GM19324 (cell line): Measurements from ENCODE around the gene TMOD1.

Experiments
- ATAC-seq: cut with Tn5 transposase; IDR thresholded peaks from one replicate; pipeline ENCODE4 v1.9.1; 2021; ENCODE audit warnings: mild to moderate bottlenecking, moderate library complexity; ENCODE audit not compliant: unreplicated experiment, low FRiP score

The TMOD1 gene

DNA sequence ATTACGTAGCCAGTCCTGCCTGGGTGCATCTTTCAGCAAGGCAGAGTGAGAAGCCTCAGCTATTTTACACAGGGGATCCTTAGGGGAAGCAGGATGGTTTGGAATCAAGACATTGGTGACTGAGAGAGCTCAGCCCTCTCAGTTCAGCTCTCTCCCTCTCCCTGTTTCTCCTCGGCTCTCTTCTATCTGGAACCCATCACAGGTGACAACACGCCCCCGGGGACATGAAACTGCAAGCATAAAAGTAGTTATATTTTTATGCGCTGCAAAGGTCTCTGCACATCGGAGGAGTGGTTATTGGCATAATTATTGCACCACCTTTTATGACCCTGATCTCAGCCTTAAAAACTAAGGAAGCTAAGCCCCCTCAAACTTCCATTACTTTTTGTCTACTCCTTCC lies 14.2 kb downstream of the TMOD1 start:
- ATAC-seq = no peak

DNA sequence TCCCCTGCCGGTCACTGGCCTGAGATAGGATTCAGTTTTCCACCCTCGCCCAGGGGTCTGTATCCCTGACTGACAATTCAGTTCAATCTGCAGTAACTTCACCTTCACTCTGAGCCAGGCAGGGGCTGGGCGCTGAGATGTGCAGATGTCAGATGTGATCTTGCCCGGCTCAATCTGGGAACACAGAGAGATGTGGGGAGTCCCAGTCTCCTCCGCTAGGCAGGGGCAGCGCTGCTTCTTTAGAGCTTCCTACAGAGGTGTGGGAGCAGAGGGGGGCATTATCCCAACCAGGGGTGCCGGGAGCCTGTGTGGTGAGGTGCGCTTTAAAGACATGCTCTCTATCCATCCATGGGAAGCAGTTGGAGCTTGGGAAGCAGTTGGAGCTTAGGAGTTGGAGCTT lies 14.6 kb downstream of the TMOD1 start:
- no peak for ATAC-seq

DNA sequence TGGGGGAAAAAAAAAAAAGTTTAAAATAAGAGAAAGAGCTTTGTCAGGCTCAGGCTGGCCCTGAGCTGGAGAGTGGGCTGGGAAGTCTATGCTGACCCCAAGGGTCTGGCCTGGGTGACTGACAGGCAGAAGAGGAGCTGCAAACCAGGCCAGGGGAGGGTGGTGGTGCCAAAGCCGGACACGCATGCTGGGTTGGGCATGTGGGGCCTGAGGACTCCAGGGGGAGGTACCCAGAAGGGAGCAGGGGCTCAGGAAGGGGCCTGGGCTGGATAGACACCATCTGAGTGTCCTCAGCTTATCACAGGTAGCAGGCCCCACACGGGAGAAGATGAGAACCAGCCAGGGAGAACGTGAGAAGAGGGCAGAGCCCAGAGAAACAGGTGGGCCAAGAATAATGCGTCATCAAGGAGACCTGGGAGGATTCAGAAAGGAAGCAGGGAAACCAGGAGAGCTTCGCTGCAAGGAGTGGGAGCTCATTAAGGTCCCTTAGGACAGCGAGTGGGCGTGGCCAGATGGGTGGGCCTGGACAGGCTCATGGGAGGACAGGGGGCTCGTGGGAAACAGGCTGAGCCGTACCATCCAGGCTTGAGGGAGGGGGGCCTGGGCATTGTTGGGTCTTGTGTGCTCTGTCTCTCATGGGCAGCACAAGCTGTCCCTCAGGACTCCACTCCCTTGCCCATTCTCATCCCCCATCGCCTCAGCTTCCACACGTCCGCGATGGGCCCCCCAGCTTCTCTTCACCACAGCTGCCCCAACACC lies 16.0 kb downstream of the TMOD1 start:
- no peak for ATAC-seq

DNA sequence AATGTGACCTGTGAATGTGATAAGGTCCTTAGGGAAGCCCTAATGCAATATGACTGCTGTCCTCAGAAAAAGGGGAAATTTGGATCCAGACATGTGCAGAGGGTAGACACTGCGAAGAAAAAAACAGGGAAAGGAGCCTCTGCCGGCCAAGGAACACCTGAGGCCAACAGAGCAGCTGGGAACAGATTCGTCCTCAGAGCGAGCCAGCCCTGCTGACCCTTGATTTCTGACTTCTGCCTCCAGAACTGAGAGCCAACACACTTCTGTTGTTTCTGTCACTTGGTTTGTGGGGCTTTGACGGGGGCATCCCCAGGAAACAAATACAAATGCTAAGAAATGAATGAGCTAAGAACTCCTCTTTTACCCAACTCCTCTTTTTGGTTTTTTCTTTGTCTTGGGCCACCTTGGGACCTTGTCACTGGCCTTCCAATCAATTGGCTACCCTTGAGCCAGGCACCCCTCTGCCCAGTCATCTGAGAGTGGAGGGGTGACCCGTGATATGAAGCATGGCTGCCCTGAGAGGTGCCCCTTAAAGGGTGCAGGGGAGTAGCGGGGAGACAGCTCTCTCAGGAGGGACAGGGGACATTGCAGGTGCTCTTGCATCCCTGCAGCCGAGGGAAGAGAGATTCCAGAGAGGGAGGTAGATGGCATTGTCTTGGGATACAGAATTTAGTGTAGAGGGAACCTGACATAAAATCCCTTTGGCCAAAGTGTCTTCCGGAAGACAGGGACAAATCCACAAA lies 16.9 kb downstream of the TMOD1 start:
- ATAC-seq = no peak

DNA sequence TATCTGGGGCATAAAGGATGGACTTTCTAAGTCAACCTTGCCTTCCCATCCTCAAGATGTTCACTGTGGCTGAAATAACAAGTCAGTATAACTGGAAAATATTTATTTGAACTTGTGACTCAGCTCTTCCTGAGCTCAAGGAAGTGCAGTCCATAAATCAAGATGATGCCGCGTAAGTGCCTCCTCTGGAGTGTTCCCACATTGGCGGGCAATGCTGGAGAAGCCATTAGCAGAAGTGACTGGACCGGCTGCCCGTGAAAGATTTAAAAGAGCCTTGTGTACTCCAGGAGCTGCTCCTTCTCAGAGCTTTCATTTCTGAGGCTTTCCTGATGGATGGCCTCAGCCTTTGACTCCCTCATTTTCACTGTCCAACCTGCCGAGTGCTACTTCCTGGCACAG lies 17.4 kb downstream of the TMOD1 start:
- ATAC-seq = no peak

DNA sequence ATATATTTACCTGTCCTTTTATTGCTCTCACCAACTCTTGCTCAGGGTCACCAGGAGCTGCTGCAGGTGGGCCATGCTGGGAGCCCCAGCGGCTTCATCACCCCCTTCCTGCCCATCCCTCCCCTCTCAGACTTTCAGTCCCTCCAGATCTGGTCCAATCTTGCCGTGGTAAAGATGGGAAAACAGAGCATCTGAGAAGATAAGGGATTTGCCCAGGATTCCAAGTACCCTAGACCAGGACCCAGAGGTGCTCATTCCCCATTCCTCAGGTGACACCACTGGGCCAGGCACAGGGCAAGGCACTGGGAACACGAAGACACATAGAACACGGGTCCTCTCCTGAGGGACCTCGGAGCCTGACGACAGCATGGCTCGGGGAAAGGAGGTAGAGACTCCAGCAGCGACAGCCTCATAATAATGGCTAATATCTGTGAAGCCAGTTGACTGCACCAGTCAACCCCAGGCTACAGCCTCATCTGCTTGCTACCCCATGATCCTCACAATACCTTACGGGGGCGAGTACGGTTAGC lies 18.0 kb downstream of the TMOD1 start:
- no peak for ATAC-seq

DNA sequence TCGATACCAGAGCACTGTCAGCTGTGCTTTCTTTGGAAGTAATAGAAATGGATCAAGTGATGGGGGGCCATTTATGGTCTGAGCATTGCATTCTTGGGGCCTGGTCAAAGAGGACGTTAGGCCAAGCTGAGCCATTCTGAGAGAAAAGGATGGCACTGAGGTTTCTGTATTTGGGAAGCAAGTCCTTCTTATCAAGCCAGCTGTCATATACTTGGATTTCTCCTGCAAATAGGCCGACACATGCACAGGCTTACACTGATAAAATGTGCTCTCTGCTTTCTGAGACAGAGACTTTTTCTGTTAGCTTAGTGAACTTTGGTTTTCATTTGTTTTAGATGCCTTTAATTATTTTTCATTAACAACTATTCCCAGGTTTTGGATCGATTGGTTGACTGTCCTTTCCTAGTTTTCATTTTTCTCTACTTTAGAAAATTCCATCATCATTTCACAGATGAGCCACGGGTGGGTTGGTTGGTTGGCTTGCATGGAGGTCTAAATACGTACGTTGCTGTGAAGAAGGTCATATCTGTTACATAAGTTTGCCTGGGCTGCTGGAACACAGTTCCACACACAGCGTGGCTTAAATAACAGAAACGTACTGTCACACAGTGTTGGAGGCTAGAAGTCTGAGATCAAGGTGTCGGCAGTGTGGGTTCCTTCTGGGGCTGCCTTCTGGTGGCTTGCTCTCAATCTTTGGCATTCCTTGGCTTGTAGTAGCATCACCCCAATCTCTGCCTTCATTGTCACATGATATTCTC lies 20.3 kb downstream of the TMOD1 start:
- ATAC-seq = no peak

DNA sequence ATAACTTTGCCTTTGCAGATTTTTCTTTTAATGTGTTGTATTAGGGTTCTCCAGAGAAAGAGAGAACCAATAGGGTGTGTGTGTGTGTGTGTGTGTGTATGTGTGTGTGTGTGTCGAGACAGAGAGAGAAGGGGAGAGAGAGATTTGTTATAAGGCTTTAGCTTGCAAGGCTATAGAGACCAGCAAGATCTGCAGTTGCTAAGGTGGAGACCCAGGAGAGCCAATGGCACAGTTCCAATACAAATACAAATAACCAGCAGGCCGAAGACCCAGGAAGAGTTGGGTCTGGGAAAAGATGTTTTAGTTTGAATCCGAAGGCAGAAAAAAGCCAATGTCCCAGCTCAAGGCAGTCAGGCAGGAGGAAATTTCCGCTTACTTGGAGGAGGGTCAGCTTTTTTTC lies 23.0 kb downstream of the TMOD1 start:
- no peak for ATAC-seq

DNA sequence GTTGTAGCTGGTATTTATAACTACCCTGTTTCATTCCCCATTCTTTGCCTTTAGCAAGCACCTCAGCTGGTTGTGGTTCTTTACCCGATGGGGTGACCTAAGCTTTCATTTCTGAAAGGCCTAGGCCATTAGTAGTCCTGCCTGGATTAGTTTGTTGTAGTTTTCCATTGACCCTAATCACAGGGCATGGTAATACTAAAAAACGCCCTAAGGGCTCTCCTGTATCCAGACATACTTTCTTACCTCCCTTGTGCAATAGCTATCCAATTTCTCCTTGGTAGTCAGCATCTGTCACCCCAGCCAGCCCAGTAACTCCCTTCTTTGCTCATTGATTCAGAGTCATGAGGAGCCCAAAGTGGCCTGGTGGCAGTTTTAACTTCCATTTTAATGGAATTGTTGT lies 24.0 kb downstream of the TMOD1 start:
- ATAC-seq = no peak

DNA sequence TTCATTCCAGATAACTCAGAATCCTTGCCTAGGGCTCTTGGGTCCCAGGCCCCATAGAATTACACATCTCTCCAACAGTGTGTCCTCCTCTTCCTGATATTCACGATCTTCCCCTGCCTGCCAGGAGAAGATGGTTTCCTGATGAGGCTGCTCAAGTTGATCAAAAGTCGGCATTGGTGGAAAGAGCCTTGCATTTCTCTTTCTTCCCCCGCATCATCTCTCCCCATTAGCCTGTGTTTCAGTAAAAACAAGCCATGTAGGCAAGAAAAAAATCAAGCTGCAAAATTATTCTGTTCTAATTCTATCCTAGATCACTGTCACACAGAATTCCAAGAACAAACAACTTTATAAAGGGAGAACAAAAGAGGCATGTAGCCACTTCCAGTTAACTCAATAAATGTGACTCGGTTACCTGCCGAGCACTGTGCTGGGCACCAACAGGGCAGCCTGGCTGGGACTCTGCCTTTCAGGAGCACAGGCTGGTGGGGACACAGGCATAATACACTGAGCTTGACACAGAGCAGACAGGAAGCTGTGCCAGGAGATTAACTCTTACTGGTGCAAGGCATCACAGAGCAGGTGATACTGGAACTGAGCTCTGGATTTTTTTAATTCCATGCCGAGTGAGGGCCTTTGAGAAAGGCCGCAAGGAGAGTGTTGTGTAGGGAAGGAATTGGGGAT lies 25.6 kb downstream of the TMOD1 start:
- ATAC-seq = no peak

DNA sequence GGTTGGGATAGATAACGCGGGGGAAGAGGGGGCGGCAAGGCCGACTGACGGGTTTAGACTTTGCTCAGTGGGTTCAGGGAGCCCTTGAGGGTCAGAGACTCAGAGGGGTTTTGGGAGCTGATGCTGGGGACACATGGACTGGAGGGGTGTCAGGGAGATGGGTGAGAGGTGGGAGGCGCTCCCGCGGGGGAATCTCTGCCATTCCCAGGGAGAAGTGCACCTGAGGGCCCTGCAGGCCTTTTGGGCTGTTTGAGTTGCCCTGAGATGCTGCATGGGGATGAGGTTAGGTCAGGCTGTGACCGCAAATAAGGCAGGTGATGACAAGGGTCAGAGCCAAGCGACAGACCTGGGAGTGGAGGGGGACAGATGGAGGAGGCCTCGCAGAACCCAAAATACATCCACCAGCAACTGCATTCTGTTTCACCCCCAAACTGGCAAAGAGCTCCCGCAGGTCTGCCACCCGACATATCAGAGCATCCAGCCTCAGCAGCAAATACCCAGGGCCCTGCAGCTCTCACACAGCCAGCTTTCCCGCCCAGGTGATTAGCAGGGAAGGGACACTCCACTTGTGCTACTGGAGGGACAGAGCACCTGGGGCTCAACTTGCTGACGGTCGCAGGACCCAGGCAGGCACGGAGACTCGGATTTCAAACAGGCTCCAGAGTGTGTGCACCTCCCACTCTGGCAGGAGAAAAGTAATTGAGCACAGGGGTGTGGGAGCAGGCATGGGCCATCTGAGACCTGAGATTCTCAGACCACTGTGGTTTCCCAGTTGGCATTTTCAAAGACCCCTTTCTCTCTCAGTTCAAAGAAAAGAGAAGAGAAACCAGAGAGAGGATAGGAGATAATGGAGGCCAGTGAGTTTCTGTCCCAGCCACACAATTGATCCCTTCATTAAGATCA lies 26.4 kb downstream of the TMOD1 start:
- no peak for ATAC-seq

DNA sequence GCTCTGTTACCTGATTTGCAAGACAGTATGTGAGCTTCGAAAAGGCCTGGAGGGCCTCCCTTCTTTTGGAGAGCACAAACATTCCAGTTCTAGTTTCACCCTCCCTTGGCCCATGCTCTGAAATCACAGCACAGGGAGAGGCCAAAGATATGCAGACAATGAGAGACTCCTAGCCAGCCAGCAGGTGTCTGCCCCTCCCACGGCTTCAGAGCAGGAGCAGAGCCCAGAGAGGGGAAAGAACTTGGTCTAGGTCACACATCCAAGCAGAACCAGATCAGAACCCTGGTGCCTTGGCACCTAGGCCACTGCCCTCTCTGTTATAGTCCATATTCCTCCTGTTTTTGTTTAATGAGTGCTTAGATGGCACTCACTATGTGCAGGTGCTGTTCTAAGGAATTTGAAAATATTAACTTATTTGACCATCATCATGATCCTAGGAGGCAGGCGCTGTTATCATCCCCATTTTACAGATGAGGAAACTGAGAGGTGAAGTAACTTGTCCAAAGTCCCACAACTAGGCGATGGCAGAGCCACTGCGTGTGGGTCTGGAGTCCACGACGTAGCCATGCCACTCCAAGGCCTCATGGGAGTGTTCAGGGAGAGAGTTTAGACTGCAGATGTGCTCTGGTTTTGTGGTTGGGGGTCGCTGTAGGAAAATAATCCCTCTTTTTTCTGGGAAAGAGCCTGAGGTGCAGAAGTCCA lies 27.2 kb downstream of the TMOD1 start:
- ATAC-seq = no peak

DNA sequence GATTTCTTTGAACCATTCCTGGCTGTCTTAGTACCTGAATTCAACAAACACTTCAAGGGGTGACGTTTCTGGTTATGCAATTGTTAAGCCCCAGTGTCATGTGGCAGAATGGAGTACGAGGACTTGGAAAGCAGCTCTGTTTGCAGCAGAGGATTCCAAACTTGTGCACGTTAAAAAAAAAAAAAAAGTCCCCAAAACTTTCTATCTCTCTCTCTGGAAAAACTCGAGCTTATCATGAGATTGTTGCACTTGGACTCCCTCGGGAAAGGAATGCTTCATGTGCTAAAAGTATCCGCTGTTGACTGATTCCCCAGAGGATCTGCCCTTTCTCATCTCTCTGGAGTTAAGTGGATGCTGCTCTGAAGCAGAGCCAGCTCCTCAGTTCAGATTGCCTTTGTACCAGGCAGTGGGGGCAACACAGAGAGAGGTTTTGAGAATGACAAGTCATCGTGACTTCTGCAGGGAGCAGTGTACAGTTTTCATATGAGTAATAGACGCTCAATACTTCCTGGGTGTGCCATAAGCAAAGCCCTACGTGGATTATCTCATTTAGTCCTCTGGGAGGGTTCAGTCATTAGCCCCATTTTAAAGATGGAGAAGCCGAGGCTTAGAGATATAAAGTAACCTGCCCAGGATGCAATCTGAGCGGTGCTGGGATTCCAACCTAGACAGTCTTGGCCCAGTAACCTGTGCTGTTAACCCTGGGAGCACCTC lies 28.1 kb downstream of the TMOD1 start:
- ATAC-seq = peak; percentile 51

DNA sequence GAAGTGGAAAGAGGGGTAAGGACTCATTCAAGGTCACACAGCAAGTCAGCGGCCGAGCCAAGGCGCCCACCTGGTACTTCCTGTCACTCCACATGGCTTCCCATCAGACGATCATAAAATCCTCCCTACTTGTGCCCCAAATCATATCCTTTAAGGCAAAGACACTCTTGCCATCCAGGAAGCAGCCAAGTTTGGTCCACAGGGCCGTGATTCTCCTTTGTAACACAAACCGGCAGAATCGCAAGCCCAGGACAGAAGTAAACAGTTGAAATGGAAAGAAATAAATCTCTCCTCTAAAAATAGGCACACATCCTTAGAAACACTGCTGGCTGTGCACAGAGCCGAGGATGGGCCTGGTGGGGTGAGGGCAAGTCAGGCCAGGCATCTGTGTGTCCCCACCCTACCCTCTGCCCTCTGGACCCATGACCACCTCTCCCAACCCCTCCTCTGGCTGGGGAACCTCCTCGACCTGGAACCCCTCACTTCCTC lies 30.5 kb downstream of the TMOD1 start:
- no peak for ATAC-seq

DNA sequence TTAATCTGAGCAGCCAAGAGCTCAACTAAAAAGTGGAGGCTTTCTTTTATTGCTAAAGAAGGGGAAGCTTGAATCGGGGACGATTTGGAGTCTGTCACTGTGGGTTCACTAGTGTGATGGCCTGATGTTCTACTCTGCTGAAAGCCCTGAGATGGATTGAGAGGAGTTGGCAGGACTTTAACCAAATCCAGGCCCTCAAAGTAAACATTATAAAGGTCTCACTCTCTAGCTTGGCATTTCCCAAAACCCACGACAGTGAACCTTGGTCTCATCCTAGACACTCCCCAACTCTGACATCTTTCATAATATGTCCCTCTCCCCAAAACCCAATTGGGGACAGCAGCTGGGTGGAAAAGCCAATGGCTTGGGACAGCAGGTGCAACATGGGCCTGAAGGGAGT lies 32.7 kb downstream of the TMOD1 start:
- ATAC-seq = no peak

DNA sequence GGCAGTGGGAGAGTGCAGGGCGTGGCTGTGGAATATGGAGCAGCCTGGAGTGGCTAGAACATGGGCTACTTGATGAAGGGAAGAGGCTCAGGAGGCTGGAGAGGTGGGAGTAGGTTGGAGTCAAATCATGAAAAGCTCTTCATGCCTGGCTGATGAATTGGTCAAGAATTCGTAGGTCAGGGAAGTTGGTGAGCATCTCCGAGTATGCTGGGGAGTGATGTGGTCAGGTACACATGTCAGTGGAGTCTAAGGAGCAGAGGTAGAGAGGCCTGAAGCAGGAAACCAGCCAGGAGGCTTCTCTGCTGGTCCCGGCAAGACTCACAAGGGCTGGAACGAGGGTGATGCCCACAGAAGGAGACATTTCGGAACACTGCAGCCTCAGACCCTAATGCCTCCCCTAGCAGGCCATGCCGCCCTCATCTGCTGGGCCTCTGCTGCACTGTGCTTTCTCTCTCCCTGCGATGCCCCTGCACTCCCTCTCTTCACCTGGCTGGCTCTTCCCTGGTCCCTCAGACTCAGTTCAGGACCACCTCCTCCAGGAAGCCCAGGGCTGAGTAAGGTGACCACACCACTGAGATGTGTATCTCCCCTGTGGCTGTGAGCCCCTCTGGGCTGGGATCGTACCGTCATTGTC lies 33.6 kb downstream of the TMOD1 start:
- no peak for ATAC-seq

DNA sequence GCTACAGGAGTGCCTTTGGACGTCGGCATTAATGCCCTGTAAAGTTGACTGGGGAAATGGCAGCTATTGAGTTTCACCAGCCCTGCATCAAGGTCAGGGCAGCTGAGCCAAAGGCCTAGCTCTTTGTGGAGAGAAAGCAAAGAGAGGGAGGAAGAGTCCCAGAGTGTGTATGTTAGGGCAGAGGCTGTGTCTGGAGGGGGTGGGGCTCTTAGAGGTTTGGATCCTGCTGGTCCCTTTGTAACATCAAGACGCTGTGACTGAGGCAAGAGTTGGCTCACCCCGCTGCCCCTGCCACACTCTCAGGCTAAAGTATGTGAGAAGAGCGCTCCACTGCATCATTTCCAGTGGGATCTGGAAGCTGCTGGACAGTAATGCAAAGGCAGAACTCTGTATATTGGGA lies 34.3 kb downstream of the TMOD1 start:
- ATAC-seq = no peak

DNA sequence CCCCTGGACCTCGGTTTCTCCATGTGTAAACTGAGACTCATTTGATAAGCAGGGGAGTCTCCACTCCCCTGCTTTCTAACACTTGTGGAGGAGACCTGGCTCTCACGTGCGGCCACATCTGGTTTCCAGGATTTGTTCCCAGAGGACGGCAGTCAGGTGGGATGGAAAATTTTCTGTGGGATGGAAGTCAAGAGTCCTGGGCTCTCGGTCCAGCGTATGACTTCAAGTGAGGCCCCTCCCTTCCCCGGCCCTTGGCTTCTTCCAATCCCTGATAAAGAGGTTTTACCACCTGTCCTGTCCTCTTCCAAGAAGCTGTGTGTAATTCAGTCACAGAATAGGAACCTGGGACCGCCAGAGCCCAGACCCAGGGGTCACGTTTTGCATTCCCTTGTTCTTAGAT lies 35.0 kb downstream of the TMOD1 start:
- no peak for ATAC-seq
